Measurements from ENCODE around the gene TATDN3.

TATDN3 gene

DNA sequence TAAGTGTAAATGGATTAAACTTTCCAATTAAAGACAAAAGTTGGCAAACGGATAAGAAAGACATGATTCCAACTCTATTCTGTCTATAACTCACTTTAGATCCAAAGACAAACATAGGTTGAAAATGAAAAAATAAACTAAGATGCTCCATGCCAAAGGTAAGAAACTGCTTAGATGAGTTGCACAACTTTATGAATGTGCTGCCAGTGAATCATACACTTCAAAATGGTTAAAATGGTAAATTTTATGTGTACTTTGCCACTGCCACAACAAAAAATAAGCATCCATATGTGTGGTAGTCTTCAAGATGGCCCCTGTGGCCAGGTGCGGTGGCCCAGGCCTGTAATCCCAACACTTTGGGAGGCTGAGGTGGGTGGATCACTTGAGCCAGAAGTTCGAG is 45.1 kb upstream of the TATDN3 start:
- Histone ChIP-seq H3K9me3 (ENCODE audit: insufficient read depth, low read depth, low read length) (peaks cover 4% of the 10 kb centered on the region; the same call in 1 of the 2 replicates), H2AFZ (ENCODE audit: low read length) (no peak overlapping the region), H3K79me2 (ENCODE audit: insufficient read depth, low read length) (peaks cover 40% of the 10 kb centered on the region), H3F3A (ENCODE audit: low read depth) (no peaks in the 10 kb centered on the region), H3K4me3 (ENCODE audit: low read length, poor library complexity, severe bottlenecking) (no peak overlapping the region), H4K20me1 (ENCODE audit: insufficient read depth, low read length, poor library complexity, severe bottlenecking) (peaks cover under 1% of the 10 kb centered on the region), H3K9me2 (replicated peaks; ENCODE audit: low read depth, low read length) (no peaks in the 10 kb centered on the region), H3K9ac (ENCODE audit: low read depth, low read length, poor library complexity, severe bottlenecking) (no peak overlapping the region), H3K4me2 (ENCODE audit: low read depth, low read length, poor library complexity, severe bottlenecking) (no peak overlapping the region), H3K4me1 (ENCODE audit: insufficient read depth, low read length, poor library complexity, severe bottlenecking) (peaks cover 9% of the 10 kb centered on the region), H3K27me3 (ENCODE audit: insufficient read depth, low read length, poor library complexity, severe bottlenecking) (no peaks in the 10 kb centered on the region), H3K36me3 (ENCODE audit: insufficient read depth, low read length) (peaks cover 3% of the 10 kb centered on the region; the same call in 1 of the 2 replicates)
- TF ChIP-seq EZH2phosphoT487 (IDR thresholded peaks at IDR 0.05; ENCODE audit: borderline replicate concordance) (no peak), CTCF (conservative IDR thresholded peaks at IDR 0.05; ENCODE audit: low read length) (no peak)

DNA sequence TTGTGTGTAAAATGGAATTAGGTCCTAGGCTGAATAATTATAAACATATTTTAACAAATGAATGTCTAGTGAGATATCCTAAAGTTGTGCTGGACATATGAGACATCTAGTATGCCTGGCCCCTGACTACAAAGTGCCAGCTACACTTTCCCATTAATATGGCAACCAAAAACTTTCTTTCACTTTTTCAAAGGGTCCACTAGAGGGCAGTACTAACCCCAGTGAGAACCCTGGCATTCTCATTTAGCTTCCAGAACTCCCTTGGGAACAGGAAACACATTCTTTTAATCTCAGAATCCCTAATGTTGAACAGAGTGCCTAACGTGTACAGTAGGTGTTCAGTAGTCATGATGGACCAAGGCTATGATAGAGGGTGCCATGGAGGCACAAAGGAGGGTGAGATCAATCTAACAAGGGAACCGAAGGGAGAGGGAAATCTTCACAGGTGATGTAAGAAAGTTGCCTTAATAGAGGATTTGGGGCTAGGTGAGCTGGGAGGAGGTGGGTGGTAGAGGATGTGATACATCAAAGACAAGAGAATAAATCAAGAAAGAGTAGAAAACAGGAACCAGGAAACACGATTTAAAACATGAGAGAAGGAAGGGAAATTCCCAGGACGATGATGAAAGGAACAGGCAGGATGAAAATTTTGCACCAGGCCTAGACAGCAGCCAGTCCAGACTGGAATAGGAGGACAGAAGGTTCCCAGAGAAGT is 41.7 kb upstream of the TATDN3 start:
- Histone ChIP-seq H3F3A (ENCODE audit: low read depth) (no peaks in the 10 kb centered on the region), H3K9ac (ENCODE audit: low read depth, low read length, poor library complexity, severe bottlenecking) (no peak overlapping the region), H3K9me3 (ENCODE audit: insufficient read depth, low read depth, low read length) (no peaks in the 10 kb centered on the region), H3K9me2 (replicated peaks; ENCODE audit: low read depth, low read length) (no peaks in the 10 kb centered on the region), H3K4me2 (ENCODE audit: low read depth, low read length, poor library complexity, severe bottlenecking) (no peak overlapping the region), H3K36me3 (ENCODE audit: insufficient read depth, low read length) (no peaks in the 10 kb centered on the region; the same call in 1 of the 2 replicates), H4K20me1 (ENCODE audit: insufficient read depth, low read length, poor library complexity, severe bottlenecking) (peaks cover 5% of the 10 kb centered on the region), H3K4me3 (ENCODE audit: low read length, poor library complexity, severe bottlenecking) (no peak overlapping the region), H2AFZ (ENCODE audit: low read length) (no peak overlapping the region), H3K27me3 (ENCODE audit: insufficient read depth, low read length, poor library complexity, severe bottlenecking) (no peaks in the 10 kb centered on the region), H3K79me2 (ENCODE audit: insufficient read depth, low read length) (peaks cover 30% of the 10 kb centered on the region; the same call in 1 of the 2 replicates), H3K4me1 (ENCODE audit: insufficient read depth, low read length, poor library complexity, severe bottlenecking) (peaks cover 18% of the 10 kb centered on the region)
- TF ChIP-seq CTCF (conservative IDR thresholded peaks at IDR 0.05; ENCODE audit: low read length) (peak; percentile 95), EZH2phosphoT487 (IDR thresholded peaks at IDR 0.05; ENCODE audit: borderline replicate concordance) (no peak)

GRCh38 chr1:212752252-212752933 is 39.3 kb upstream of the TATDN3 start:
- Histone ChIP-seq H2AFZ (ENCODE audit: low read length) (no peak overlapping the region), H3K27me3 (ENCODE audit: insufficient read depth, low read length, poor library complexity, severe bottlenecking) (no peaks in the 10 kb centered on the region), H3K9me2 (replicated peaks; ENCODE audit: low read depth, low read length) (no peaks in the 10 kb centered on the region), H3K9me3 (ENCODE audit: insufficient read depth, low read depth, low read length) (no peaks in the 10 kb centered on the region), H4K20me1 (ENCODE audit: insufficient read depth, low read length, poor library complexity, severe bottlenecking) (peaks cover 5% of the 10 kb centered on the region), H3K4me1 (ENCODE audit: insufficient read depth, low read length, poor library complexity, severe bottlenecking) (peaks cover 18% of the 10 kb centered on the region), H3K36me3 (ENCODE audit: insufficient read depth, low read length) (peaks cover 4% of the 10 kb centered on the region; the same call in 1 of the 2 replicates), H3K4me2 (ENCODE audit: low read depth, low read length, poor library complexity, severe bottlenecking) (no peak overlapping the region), H3K79me2 (ENCODE audit: insufficient read depth, low read length) (peaks cover 23% of the 10 kb centered on the region), H3F3A (ENCODE audit: low read depth) (no peaks in the 10 kb centered on the region; the same call in 1 of the 2 replicates), H3K4me3 (ENCODE audit: low read length, poor library complexity, severe bottlenecking) (no peak overlapping the region), H3K9ac (ENCODE audit: low read depth, low read length, poor library complexity, severe bottlenecking) (no peak overlapping the region)
- TF ChIP-seq CTCF (conservative IDR thresholded peaks at IDR 0.05; ENCODE audit: low read length) (no peak), EZH2phosphoT487 (IDR thresholded peaks at IDR 0.05; ENCODE audit: borderline replicate concordance) (no peak)
